Measurements from ENCODE around the gene NUDT1.

DNA sequence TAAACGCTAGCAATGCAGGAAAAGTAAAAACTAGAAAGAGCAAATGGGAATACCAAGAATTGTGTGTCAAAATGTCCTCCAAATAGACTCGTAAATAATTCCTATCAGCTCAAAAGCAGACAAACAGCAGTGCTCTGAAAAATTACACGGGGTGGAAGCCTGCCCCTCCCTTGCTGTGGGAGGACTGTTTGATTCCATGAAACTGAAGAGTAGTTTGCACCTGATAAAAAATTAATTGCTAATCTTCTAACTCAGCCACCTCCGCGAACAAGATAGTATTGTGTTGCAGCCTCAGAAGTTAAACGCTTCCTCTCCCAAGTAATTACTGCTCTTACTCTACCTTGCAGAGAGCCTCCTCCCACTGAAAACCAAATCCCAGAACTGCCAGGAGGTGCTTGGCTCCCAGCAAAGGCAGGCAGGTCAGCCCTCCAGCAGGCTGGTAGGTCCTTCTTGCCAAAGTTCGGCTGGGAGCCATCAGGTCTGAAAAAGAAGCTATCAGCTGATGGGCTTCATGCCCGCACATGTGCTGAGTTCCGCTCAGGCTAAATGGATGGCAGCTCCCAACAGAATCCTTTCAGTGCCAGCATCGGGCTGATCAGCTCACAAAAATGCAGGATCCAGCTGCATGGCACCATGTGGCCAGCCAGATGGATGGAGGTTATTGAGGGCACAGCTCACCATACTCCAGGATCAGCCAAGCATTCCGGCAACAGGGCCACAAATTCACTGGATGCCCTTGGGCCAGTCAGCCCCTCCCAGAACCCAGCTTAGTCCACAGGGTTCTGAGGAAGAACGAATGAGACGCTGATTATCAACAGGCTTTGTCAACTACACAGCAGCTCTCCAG is 46.4 kb upstream of the NUDT1 start:
- TF ChIP-seq, protein P1, sequence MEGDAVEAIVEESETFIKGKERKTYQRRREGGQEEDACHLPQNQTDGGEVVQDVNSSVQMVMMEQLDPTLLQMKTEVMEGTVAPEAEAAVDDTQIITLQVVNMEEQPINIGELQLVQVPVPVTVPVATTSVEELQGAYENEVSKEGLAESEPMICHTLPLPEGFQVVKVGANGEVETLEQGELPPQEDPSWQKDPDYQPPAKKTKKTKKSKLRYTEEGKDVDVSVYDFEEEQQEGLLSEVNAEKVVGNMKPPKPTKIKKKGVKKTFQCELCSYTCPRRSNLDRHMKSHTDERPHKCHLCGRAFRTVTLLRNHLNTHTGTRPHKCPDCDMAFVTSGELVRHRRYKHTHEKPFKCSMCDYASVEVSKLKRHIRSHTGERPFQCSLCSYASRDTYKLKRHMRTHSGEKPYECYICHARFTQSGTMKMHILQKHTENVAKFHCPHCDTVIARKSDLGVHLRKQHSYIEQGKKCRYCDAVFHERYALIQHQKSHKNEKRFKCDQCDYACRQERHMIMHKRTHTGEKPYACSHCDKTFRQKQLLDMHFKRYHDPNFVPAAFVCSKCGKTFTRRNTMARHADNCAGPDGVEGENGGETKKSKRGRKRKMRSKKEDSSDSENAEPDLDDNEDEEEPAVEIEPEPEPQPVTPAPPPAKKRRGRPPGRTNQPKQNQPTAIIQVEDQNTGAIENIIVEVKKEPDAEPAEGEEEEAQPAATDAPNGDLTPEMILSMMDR (IDR thresholded peaks at IDR 0.05; ENCODE audit: insufficient read depth, low read length): no peak
- TF ChIP-seq POLR2AphosphoS5 (IDR thresholded peaks at IDR 0.05; ENCODE audit: low read depth) (no peak), GABPA (IDR thresholded peaks at IDR 0.05; ENCODE audit: low read depth) (no peak)
- TF ChIP-seq, protein P2, sequence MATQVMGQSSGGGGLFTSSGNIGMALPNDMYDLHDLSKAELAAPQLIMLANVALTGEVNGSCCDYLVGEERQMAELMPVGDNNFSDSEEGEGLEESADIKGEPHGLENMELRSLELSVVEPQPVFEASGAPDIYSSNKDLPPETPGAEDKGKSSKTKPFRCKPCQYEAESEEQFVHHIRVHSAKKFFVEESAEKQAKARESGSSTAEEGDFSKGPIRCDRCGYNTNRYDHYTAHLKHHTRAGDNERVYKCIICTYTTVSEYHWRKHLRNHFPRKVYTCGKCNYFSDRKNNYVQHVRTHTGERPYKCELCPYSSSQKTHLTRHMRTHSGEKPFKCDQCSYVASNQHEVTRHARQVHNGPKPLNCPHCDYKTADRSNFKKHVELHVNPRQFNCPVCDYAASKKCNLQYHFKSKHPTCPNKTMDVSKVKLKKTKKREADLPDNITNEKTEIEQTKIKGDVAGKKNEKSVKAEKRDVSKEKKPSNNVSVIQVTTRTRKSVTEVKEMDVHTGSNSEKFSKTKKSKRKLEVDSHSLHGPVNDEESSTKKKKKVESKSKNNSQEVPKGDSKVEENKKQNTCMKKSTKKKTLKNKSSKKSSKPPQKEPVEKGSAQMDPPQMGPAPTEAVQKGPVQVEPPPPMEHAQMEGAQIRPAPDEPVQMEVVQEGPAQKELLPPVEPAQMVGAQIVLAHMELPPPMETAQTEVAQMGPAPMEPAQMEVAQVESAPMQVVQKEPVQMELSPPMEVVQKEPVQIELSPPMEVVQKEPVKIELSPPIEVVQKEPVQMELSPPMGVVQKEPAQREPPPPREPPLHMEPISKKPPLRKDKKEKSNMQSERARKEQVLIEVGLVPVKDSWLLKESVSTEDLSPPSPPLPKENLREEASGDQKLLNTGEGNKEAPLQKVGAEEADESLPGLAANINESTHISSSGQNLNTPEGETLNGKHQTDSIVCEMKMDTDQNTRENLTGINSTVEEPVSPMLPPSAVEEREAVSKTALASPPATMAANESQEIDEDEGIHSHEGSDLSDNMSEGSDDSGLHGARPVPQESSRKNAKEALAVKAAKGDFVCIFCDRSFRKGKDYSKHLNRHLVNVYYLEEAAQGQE (IDR thresholded peaks at IDR 0.05; ENCODE audit: insufficient replicate concordance, low read depth): no peak
